ENCODE data around the gene HIRA.
"Not testable (repeated sequence)": the region's sequence is repeated elsewhere in the genome, so short reads cannot be mapped to it uniquely, and the experiment has no call there.

Gene HIRA

DNA sequence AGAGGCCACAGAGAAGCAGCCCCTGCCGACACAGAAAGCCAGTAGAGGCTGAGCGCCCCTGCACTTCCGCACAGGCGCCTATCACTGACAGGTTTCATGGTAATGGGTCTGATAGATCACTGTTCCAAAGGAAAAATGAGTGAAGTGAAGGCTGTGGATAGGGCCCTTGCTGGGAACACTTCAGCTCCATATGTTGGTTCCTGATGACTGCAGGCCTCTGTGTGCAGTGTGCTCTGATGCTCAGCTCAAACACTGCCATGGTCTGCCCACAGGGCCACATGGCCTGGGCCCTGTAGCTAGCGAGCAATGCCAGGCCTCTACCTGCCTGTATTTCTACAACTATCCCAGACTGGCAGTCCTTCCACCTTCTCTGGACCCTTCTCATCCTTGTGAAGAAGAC, 77.3 kb downstream of the HIRA start:
- no peak for DNase-seq

DNA sequence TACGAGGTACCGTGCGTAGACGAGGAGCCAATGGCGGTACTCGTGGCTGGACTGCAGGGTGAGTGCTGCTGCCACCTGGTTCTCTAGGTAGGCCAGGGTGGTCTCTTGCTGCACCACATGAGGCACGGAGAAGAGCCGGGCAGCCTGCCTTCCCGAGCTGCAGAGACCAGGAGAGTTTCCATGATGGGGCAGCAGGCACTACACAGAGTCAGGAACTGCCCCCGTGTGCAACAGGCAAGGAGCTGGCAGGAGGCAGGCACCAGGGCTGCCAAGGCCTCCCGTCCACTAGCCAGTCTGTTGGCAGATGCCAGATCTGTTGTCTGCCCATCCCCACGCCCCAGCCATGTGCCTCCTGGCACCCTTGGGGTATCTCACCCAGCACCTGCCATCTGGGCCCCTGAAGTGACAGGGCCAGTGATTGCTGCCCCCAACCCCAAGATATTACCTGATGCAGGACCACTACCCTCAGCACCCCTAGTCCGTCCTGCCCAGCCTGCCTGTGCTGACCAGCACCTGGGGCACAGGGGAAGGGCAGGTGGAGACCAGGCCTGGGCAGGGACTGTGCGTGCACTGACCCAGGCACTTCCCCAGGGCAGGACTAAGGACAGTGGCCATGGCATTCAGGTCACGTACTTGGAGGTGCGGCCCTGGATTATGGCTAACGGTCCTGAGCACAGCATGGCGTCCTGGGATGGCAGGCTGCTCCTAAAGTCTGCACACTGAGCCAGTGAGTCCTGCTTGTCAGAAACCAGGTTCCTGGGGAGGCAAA, 78.0 kb downstream of the HIRA start:
- DNase-seq, result no peak

DNA sequence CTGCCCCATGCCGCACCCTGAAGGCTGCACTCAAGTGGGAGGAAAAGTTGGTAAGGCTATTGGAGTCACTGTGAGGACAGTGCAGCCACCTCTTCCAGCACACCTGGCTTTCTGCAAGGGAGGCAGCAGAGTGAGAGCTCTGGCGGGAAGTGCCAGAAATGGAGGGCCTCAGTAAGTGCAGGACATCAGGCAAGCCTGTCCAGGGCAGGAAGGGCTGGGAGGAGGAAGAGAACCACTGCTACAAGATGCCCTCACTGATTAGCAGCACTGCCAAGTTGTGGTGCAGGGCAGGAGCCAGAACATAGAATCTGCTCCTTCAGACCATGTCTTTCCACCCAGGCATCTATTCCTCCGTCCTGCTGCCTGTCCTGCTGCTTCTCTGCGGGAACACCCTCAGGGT, 78.8 kb downstream of the HIRA start:
- DNase-seq, result no peak

DNA sequence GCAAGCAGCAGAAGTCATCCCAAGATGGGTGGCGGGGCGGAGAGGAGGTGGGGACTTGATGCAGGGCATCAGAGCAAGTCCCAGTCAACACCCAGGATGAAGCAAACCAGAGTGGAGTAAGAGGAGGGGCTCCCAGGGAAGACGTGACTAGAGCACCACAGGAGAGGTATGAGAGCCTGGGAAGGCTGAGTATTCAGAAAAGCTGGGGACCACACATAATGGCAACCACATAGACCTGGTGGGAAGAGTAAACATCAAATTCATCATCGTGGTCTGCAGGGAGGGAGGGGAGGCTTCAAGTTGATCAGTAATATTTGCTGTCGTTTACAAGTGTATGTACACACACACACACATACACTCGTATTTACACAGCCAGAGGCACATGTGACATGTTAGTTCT, 79.3 kb downstream of the HIRA start:
- DNase-seq, result no peak

DNA sequence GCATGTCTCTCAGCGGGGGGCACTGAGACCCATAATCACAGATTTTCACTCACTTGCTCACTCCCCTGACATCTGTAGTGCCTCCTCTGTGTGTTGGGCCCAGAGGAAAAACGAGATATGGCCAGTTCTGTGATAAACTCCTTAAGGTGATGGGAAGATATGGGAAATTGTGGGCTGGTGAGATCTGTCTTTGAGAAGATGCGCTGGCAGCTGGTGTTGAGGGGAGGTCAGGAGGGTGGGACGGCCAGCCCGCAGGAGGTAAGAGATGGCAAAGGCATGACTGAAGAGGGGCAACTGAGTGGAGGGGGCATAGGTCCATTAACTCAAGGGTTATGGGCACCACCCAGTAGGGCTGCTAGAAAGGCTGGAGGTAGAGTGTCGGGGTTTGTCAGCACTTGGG, 79.9 kb downstream of the HIRA start:
- no peak for DNase-seq

DNA sequence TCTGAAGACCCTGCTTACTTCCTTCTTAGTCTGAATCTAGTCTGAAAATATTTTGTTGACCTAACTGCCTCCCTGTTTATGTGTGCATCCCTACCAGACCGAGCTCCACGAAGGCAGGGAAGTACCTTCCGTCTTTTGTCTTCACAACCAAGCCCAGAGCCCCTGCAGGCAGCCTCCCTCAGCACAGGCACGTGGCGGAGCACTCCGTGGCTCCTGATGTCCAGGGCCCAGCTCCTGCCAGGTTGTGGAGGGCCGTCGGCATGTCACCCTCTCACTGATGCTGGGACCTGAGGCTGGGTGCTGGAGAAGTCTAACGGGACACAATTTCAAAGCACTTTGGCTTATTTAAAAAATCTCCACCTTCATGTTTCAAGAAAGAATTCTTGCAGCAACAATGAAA, 80.6 kb downstream of the HIRA start:
- no peak for DNase-seq

DNA sequence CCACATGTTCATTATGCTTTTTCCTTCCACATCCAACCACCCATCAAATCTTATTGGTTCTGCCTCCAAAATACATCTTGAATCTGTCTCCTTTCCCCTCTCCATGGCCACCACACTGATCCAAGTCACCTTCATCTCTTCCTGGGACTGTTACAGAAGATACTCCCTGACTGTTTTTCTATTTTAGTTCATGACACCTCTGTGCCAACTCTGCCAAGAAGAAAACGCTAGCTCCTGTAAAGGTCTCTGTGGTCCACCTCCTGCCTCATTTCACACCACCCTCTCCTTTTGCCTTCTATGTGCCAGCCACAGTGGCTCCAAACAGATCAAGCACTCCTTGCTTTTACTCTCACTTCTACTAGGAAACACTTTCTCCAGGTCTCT, 81.1 kb downstream of the HIRA start:
- DNase-seq, result no peak

DNA sequence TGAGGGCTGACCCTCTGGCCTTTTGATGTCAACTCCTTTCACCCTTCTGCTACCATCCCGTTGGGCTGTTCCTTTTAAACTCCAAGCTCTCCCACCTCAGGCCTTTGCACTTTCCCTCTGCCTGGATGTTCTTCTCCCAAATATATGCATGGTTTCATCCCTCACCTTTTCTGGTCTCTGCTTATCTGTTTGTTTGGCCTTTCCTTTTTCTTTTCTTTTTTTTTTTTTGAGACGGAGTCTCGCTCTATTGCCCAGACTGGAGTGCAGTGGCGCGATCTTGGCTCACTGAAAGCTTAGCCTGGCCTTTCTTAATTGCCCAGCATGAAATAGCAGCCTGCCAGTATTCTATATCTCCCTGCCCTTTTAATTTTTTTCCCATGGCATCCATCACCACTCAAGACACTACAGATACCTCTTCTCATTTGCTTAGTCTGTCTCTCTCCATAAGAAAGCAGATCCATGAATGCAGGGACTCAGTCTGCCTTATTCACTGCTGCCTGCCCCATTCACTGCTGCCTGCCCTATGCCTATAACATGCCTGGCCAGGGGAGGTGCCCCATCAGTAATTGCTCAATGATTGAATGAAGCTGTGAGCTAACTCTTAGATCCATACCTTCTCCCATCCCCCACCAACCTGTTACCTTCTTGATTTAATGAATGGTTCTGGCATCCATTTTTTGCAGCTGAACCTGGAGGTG, 81.6 kb downstream of the HIRA start:
- no peak for DNase-seq

DNA sequence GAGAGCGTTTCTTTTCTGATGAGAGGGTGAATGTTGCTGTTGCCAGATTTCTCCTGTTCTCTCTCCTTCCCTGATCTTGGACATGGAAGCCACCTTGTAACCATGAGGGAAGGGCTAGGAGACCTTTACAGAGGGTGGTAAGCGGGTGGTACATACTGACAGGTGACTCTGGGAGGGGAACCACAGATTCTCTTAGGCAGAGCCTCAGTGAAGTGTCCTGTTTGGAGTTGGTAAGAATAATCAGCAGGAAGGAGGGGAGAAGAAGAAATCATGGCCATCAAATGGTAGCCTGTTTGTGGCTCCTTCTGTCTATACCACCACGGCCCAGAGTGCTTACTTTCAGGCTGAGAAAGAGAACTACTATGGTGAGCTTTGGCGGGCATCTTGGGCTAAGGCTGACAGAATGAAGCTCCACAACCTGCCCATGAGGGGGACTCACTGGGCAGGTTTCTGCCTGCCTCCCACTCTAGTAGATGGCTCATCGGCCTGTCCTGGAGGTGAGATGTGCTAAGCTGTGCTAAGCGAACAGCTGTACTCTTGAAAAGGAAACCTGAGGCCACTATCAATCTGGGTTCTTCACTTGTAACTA, 84.8 kb downstream of the HIRA start:
- no peak for DNase-seq

DNA sequence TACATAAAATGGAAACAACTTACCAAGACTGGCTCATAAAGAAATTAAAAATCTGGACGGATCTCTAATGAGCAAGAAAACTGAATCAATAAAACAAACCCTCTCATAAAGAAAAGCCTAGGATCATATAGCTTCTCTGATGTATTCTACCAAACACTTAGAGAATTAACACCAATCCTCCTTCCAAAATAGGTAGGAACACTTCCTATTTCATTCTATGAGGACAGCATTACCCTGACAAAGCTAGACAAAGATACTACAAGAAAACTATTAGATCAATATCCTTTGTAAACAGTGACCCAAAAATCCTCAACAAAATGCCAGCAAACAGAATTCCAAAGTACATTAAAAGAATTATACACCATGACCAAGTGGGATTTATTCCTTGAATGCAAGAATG, 87.1 kb downstream of the HIRA start:
- DNase-seq, result no peak

DNA sequence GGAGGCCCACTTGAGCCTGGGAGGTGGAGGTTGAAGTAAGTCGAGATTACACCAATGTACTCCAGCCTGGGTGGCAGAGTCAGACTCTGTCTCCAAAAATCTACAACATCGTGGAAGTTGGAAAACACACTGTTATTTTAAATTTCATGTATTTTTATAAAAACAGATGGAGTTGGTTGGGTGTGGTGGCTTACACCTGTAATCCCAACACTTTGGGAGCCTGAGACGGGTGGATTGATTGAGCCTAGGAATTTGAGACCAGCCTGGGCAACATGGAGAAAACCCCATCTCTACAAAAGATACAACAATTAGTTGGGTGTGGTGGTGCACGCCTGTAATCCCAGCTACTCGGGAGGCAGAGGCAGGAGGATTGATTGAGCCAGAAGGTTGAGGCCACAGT, 88.1 kb downstream of the HIRA start:
- DNase-seq, result no peak

DNA sequence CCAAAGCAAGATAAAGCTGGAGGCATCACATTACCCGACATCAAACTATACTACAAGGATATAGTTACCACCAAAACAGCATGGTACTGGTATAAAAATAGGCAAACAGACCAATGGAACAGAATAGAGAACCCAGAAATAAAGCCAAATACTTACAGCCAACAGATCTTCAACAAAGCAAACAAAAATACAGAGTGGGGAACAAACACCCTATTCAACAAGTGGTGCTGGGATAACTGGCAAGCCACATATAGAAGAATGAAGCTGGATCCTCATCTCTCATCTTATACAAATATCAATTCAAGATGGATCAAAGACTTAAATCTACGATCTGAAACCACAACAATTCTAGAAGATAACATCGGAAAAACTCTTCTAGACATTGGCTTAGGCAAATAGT, 90.0 kb downstream of the HIRA start:
- no peak for DNase-seq

DNA sequence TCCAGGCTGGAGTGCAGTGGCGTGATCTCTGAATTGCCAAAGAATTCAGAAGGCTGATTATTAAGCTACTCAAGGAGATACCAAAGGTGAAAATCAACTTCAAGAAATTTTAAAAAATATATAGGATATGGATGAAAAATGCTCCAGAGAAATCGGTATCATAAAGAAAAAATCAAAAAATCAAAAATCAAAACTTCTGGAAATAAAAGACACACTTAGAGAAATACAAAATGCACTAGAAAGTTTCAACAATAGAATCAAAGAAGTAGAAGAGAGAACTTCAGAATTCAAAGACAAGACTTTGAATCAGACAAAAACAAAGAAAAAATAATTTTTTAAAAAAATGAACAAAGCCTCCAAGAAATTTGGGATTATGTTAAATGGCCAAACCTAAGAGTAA, 94.4 kb downstream of the HIRA start:
- no peak for DNase-seq

DNA sequence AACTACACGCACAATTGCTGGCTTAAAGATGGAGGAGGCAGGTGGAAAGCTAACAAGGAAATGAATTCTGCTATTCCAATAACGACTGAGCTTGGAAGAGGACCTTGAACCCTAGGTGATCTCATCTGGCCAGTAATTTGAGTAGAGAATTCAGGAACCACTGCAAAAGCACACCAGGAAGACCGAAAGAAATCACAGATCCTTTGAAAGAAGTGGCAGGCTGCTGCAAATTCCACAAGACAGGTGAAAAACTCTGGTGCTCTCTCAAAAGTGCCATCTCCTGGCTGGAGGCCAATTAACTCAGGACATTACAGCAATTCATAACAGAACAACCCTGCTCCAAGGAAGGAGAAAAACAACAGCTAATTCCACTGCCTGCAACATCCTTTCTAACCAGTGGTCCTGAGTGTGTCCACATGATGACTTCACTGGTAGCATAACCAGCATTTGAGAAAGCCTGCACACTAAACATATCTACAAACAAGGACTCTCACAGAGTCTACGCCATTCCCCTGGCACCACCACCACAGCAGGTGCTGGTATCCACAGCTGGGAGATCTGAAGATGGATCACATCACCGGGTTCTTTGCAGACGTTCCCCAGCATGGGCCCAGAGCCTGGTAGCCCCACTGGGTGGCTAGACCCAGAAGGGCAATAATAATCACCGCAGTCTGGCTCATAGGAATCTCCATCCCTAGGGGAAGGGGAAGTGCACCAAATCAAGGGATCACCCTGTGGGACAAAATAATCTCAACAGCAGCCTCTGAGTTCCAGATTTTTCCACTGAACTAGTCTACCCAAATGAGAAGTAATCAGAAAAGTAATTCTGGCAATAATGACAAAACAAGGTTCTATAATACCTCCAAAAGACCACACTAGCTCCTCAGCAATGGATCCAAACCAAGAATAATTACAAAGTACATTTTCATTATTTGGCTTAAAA, 95.1 kb downstream of the HIRA start:
- DNase-seq, result no peak

DNA sequence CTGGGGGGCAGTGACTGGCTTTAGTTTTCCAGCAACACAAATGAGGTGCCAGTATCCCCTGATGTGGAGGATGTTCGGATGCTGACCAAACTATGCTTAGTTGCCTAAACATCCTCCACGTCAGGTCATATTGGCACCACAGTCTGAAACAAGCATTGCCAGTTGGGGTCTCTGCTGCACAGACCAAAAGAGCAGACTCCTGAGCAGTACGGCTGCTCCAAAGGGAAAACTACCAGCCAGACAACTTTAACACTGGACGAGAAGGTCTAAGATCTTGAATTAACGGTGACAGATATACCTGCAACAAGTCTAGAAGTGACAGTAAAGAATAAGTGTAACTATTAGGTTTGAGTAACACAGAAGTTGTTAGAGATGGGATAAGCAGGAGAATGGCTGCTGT, 99.6 kb downstream of the HIRA start:
- DNase-seq, result no peak

DNA sequence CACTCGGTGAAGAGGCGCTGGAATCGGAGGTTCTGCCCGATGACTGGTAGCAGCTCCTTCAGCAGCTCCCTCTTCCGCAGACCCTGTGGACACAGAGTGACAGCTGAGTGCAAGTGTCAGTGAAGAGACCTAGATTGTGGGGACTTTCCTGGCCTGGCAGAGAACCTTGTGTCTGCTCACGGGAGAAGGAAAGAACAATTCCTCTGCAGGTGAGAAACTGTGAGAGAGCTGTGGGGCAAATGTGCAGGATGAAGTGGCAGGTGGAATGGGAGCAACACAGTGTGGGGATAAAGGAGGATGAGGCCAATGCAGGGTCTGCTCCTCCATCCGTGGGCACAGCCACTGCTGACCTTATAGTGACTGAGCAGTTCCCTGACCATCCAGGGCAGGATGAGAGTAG, 100.1 kb downstream of the HIRA start:
- no peak for DNase-seq

DNA sequence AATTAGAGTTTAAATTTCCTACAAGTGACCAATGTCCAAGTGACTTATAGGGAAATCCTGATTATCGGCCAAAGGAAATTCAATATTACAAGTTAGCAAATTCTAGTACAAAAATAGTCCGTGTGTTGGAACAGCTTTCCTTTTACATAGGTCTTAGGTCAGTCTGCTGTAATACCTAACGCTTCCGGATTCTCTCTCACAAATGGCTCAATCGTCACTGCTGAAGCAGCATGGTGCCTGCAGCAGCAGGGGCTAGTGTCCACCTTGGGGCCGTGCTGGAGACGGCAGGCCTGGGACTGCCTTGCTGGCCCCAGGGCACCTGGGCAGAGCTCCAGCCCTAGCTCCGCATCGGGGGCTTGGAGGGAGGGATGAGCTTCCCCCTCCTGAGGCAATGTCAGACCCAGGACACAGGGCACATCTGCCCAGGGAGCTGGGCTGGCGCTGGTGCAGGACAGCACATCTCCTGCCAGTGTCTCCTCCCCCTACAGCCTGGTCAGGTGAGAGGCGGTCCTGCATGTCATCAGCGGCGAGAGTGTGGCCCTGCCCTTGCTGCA, 100.6 kb downstream of the HIRA start:
- DNase-seq, result no peak

DNA sequence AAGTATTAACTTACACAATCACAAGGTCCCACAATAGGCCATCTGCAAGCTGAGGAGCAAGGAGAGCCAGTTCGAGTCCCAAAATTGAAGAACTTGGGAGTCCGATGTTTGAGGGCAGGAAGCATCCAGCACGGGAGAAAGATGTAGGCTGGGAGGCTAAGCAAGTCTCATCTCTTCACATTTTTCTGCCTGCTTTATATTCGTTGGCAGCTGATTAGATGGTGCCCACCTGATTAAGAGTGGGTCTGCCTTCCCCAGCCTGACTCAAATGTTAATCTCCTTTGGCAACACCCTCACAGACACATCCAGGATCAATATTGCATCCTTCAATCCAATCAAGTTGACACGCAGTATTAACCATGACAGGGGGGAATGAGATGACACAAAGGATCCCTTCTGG, 101.3 kb downstream of the HIRA start:
- not testable (repeated sequence) for DNase-seq

DNA sequence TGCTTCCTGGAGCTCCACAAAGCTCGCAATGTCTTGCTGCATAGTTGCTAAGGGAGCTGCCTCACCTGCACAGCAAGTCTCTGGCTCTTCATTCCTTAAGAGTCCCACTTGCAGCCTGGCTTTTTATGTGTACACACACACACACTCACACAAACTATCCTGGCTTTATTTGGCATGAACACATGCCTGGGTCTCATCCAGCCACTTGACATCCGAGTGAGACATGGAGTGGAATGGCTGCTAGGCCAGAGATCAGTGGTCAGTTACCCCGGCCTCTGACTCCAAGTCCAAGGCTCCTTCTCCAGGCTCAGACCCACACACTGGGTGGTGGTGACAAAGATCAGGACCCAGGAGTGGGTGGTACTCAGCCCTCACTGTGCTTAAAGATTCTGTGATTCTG, 102.1 kb downstream of the HIRA start:
- no peak for DNase-seq

DNA sequence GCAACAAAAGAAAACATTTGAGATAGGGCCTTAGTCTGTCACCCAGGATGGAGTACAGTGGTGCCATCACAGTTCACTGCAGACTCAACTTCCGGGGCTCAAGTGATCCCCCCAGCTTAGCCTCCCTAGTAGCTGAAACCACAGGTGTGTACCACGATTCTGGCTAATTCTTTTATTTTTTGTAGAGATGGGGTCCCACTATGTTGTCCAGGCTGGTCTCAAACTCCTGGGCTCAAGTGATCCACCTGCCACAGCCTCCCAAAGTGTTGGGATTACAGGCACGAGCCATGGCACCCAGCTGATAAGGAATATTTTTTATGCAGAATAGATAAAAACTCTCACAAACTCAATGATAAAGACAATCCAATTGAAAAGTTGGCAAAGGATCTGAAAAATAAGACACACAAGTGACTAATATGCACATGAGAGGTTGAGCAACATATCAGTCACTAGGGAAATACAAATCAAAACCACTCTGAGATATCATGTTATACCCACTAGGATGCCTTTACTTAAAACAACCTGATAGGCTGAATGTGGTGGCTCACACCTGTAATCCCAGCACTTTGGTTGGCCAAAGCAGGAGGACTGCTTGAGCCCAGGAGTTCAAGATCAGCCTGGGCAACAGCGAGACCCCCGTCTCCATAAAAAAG, 106.1 kb downstream of the HIRA start:
- DNase-seq, result no peak

DNA sequence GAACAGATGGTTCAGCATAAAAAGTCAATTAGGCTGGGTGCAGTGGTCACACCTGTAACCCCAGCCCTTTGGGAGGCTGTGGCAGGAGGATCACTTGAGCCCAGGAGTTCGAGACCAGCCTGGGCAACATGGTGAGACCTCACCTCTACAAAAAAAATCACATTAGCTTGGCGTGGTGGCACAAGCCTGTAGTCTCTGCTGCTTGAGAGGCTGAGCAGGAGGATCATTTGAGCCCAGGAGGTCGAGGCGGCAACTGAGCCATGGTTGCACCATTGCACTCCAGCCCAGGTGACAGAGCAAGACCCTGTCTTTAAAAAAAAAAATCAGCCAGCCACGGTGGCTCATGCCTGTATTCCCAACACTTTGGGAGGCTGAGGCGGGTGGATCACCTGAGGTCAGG, 108.1 kb downstream of the HIRA start:
- not testable (repeated sequence) for DNase-seq

DNA sequence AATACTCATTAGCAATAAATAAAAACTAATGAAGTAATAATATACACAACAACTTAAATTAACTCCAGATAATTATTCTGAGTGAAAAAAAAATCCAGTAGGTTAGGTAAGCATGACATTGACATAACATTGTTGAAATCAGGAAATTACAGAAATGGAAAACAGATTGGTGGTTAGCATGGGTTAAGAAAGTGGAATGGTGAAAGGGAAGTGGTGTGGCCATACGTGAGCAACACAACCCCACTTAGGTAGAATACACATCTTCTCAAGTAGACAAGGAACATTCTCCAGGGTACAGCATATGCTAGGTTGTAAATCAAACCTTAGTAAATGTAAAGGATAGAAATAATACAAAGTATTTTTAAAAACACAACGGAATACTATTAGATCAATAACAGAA, 109.8 kb downstream of the HIRA start:
- no peak for DNase-seq
